ENCODE results near the gene SH2D2A.

SH2D2A gene

GRCh38 chr1:156822680-156823079 is 6.0 kb upstream of the SH2D2A start:
- DNase-seq, result no peak

DNA sequence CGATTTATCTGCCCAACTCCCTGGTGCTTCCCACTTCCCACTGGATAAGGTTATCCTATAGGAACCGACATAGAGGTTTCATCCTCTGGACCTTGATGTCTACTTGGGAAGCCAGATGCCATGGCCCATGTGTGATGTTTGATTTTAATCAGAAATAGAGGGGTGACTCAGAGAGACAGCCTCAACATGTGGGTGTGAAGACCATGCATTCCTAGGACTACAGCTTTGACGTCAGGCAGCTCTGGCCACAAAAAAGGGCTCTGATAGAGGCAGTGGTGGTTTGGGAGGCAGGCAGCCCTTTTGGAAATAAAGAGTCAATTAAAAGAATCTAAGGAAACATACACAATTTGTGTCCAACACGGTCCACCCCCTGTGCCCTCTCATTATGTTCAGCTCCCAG is 5.2 kb upstream of the SH2D2A start:
- DNase-seq, result no peak

GRCh38 chr1:156815961-156816422 is 656 bp downstream of the SH2D2A start:
- DNase-seq, result no peak

- DNase-seq, result no peak
Observed at GRCh38 chr1:156815307-156815826, 1.3 kb downstream of the SH2D2A start.

DNA sequence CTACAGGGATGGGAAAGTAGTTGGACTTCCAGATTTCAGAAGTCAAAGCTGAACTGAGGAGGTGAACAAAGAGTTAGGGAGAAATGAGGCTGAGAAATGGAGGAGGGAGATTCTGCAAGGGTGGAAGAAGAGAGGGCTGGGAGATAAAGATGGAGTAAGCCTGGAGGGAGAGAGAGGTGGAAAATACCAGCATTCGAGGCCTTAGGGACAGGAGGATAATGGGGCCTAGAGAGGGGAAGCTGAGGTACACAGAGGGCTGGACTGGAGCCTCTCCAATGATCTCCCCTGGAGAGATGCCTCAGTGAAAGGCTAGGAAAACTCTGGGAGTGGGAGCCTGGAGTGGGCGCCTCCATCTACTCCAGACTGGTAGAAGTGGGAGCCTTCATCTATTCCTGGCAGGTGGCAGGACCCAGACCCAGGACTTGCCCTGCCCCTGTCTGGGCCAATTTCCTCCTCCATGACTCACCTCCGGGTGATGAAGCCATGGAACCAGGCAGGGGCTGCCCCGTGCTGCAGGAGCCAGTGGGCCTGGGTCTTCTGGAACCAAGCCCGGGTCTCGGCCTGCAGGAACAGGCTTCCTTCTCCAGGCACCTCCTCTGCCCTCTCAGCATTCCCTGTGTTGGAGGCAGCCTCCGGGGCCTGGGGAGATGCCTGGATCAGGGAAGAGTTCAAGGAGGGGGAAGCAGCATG is 1.9 kb downstream of the SH2D2A start:
- no peak for DNase-seq

DNA sequence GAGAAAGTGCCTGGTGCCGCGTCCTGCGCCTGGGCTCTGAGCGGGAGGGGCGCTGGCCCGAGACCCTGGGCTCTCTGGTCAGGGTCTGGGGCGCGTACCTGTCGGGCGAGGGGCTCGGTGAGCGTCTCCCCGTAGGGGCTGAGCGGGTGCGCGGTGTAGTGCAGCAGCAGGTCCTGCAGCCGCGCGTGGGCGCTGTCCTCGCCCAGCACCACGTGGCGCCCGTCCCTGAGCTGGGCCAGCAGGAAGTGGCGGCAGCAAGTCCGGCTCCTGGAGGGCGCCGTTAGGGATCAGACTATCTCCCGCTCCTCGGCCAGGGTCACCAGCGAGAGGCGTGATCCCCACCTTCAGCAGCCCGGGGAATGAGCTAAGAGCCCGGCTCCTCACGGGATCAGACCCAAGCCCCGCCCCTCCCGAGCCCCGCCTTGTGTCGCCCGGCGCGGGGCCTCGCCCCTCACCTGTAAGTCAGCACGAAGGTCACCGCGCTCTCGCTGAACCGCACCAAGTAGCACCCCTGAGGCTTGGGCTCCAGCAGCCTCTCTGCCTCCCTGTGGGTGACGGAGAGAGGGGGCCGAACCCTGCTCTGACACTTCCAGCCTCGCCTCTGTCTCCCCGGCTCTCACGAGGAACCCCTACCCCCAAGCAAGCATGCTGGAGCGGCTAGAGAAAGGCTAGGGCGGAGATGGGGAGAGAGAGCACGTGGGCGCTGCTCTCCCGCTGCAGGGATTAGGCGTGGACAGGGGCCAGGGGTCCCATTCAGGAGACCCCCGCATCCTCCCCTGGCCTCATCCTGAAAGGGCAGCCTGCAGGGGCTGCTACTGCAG is 2.7 kb downstream of the SH2D2A start:
- no peak for DNase-seq

GRCh38 chr1:156813298-156813697 is 3.4 kb downstream of the SH2D2A start:
- no peak for DNase-seq

GRCh38 chr1:156812293-156812990 is 4.2 kb downstream of the SH2D2A start:
- DNase-seq, result no peak

- no peak for DNase-seq
Observed at GRCh38 chr1:156811168-156811567, 5.5 kb downstream of the SH2D2A start.

DNA sequence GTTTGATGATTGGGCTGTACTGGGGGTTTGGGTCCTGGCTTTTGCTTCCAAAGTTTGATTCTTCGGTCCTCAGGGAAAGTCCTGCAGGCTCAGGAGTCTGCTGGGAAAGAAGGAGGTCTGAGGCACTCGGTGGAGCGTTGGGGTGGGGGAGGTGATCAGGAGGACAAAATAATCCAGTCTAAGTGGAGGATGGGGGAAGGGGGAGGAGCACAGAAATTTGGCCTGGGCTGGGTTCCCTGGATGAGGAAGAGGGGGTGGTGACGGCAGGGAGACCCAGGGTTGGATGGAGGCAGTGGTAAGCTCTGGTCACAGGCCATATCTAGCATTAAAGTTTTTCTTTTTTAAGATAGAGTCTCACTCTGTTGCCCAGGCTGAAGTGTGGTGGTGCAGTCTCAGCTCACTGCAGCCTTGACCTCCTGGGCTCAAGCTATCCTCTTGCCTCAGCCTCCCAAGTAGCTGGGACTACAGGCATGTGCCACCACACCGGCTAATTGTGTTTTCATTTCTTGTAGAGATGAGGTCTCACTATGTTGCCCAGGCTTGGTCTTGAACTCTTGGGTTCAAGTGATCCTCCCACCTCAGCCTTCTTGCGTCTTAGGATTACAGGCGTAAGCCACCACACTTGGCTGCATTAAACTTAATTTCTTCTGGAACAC is 6.8 kb downstream of the SH2D2A start:
- DNase-seq, result no peak

DNA sequence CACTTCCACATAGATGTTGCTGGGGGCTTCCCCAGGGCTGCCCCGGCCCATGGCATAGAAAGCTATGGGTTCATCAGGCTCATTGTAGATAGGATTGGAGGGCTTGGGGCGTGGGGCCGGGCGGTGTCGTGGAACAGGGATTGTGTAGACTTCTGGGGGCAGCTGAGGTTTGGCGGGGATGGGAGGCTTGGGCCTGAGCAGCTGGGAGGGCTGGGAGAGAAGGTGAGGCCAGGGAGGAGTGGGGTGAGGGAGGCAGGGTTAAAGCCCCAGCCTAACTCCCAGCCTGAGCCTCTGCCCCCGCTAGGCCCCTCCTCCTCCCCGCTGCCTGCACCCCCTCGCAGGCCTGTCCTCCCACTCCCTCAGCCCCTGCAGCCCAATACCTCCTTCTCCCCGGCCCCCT is 7.4 kb downstream of the SH2D2A start:
- DNase-seq, result no peak

- DNase-seq, result no peak
Observed at GRCh38 chr1:156808186-156809030, 8.2 kb downstream of the SH2D2A start.

- no peak for DNase-seq
Observed at GRCh38 chr1:156807627-156808026, 9.0 kb downstream of the SH2D2A start.

GRCh38 chr1:156806512-156807440 is 9.9 kb downstream of the SH2D2A start:
- no peak for DNase-seq

DNA sequence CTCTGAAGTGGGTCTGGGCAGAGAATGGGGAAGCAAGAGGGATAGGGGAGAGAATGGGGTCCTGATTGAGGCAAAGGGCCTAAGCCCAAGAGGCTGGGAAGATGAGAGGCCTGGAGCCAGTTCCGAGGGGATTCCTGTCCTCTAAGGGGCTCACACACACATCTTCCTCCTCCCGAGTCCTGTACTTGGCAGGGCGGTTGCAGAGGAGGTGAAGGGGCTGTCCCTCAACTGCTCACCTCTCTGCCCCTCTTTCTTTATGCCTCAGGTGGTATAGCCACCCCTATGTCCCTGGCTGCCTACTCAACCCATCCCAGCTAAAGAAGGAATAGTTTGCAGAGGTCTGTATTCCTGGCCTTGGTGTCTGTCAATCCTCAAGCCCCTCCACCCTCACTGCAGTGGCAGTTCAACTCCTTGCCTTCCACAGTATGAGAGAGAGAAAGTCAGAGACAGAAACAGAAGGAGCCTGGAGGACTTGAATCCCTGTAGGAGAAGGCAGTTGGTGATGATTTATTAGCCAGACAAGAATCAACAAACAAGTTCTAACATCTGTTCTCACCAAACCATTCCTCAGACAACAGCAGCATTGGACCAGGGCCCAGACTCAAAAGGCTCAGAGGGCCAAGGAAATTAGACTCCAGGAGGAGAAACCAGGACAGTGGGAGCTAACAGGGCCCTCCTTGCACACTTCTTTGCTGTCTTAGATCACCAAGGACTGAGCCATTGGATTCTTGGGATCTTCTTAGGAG is 10.7 kb downstream of the SH2D2A start:
- DNase-seq, result no peak

DNA sequence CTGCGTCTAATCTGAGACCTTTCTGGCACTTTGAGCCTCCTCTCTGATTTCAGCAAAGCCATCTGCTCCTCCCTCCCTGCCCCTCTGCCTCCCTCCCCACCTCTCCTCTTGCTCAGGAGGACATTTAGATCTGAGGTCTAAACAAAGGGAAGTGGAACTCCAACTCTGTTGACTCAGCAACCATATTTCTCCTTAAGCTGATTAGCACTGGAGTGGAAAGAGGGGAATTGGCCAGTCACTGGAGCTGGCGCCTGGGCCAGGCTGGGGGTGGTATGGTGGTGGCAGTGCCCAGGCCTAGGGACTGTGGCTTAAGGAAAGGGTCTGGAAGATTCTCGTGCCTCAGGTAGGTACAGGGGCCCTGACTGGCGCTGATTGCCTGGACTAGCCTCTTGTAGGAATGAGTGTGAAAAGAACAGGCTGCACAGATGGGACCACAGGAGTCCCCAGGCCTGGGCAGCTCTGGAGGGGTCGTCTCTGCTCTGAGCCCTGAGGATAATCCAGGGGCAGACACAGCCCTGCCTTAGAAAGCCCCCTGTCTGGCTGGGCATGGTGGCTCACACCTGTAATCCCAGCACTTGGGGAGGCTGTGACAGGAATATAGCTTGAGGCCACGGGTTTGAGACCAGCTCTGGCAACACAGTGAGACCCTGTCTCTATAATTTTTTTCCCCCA is 11.9 kb downstream of the SH2D2A start:
- peak in 1 of 2 experiments; percentile 11 for DNase-seq

- no peak for DNase-seq
Observed at GRCh38 chr1:156804026-156804425, 12.6 kb downstream of the SH2D2A start.

- DNase-seq, result no peak
Observed at GRCh38 chr1:156803086-156803851, 13.4 kb downstream of the SH2D2A start.

Data from AML-193 (cell line).